ENCODE measurements around the gene BCAR1.
"Not testable (repeated sequence)": the region's sequence is repeated elsewhere in the genome, so short reads cannot be mapped to it uniquely, and the experiment has no call there.

BCAR1 gene

GRCh38 chr16:75252946-75253911, 1.8 kb upstream of the BCAR1 start:
- DNase-seq: no peak

GRCh38 chr16:75252049-75252864, 833 bp upstream of the BCAR1 start:
- DNase-seq: no peak

GRCh38 chr16:75250809-75251279, 580 bp downstream of the BCAR1 start:
- no peak for DNase-seq

- no peak for DNase-seq
These were observed 1.2 kb downstream of the BCAR1 start for GRCh38 chr16:75250089-75250808.

- no peak for DNase-seq
These were observed 2.0 kb downstream of the BCAR1 start for GRCh38 chr16:75249441-75249840.

- DNase-seq: no peak
These were observed 2.7 kb downstream of the BCAR1 start for GRCh38 chr16:75248536-75249380.

GRCh38 chr16:75248142-75248535, 3.3 kb downstream of the BCAR1 start:
- DNase-seq: no peak

- DNase-seq: no peak
These were observed 4.2 kb downstream of the BCAR1 start for GRCh38 chr16:75247249-75247648.

GRCh38 chr16:75246504-75247205, 4.8 kb downstream of the BCAR1 start:
- no peak for DNase-seq

- DNase-seq: no peak
These were observed 6.3 kb downstream of the BCAR1 start for GRCh38 chr16:75244844-75245758.

GRCh38 chr16:75244225-75244809, 7.1 kb downstream of the BCAR1 start:
- no peak for DNase-seq

- DNase-seq: no peak
These were observed 7.7 kb downstream of the BCAR1 start for GRCh38 chr16:75243667-75244224.

- not testable (repeated sequence) for DNase-seq
These were observed 8.9 kb downstream of the BCAR1 start for GRCh38 chr16:75242436-75243078.

GRCh38 chr16:75241955-75242354, 9.5 kb downstream of the BCAR1 start:
- DNase-seq: no peak

- no peak for DNase-seq
These were observed 10.0 kb downstream of the BCAR1 start for GRCh38 chr16:75241412-75241811.

- DNase-seq: not testable (repeated sequence)
These were observed 10.8 kb downstream of the BCAR1 start for GRCh38 chr16:75240633-75241032.

GRCh38 chr16:75239542-75240122, 11.8 kb downstream of the BCAR1 start:
- DNase-seq: no peak

GRCh38 chr16:75238853-75239541, 12.4 kb downstream of the BCAR1 start:
- DNase-seq: no peak
